ENCODE data around the gene TLR3.

The TLR3 gene

DNA sequence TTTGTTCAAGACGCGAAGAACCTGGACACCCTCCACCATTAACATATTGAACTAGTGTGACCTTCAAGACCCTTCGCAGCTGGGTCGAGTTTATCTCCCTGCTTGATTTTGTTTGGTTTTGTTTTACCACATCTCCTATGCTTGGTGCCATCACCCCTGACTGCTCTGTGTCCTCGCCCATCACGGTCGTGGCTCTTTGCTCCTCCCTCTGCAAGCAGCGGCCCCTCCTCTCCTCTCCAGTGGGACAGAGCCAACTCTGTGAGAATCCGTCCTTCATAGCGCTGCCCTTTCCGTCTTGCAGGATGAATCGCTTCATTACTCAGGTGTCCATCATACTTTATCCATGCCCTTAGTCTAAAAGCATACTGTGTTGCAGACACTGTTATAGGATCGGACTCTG, 26.4 kb downstream of the TLR3 start:
- no peak for DNase-seq
- intact Hi-C loops (cut with DNase I) = no loop called here

DNA sequence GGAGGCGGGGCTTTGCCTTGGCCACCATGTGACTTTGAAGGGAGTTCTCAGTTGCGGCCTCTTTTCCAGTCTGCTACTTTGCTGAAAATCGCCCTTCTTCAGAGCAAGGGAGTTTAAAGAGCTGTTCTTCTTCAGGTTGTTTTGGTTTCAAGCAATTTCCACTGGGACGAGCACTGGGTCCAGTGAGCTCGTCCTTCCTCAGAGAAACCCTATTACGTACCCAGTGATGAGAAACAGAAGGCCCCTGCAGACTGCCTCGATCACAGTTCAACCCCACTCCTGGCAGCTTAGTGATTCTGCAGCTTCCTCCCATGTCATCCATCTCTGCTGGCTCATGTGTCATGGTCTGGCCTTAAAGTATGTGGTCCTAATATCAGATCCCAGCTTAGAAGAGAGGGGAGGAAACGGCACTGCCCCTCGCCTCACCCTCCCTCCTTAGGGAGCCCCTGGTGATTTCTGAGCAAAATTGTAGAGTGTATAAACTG, 27.8 kb downstream of the TLR3 start:
- intact Hi-C loops (cut with DNase I) = no loop called here
- DNase-seq = no peak

DNA sequence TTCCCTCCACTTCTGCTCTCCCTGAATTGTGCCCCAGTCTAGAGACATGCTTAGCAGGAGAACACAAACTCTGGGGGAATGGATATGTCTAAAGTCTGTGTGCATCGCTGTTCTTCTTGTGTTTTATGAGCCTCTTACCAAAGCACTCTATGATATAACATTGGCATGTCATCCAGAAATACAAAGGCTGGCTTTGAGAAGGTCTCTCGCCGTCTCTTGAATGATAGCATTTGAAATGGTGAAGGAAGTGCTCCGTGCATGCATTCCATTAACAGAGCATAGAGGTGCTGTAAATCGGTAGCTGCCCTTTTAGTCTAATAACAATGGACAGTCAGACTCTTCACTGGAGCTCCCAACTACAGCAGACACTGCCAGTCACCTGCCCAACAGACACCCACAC, 28.4 kb downstream of the TLR3 start:
- intact Hi-C loops (cut with DNase I) = no loop called here
- no peak for DNase-seq

DNA sequence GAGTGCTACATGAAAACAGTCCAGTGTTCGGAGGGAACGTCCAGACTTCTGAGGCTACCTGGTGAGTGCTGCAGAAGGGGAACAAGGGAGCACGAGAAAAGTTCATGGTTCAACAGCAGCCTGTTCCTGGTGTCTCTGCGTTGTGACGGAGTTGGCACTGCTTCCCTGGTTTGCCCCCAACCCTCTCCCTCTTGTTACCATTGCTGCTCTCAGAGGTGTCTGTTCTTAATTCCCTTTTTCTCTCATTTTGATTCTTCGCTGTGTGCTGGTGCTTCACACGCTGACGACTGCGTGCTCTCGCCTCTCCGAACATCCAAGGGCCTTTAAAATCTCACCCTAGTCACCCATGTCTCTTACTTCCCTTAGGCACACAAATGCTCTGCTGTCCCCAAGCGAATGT, 34.0 kb downstream of the TLR3 start:
- intact Hi-C loops (cut with DNase I) = no loop called here
- no peak for DNase-seq

DNA sequence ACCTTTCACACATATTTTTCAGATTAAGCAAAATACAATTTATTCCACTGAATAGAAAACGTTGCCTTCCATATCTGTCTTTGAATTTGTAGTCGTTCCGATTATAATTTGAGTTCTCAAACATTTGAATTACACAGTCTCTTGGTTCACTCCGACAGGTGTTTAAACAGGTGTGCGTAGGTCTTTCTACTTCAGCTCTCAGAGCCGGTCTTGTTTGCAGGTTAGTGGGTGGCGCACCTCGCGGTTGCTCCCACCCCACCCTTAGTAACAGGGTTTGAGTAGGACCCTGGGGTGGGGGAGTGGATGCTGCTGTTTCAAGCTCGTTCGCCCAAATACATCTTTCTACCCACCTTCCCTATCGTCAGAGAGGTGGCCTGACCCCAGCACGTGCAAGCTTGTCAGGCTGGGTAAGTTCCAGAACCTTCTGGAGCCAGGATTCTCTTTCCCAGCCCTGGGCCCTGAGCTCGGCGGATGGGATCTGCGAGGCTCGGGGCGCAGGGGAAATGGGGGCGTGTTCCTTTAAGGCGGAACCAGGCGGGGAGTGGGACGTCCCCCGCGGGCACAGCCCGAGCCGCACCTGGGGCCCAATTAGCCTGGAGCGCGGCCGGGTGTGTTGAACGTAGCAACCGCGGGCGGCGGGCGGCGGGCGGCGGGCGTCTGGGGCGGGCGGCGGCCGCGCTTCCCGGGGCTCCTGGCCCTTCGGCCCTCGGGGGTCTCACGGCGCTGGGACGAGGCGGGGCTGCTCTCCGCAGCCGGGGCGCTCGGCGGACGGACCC, 35.3 kb downstream of the TLR3 start, which contains the start of gene FAM149A:
Gene FAM149A (plus strand): TSS at position 591 of the 776 bp plus-strand sequence.
- intact Hi-C loops (cut with DNase I) = no loop called here
- peak in 40 of 42 donors; percentile 23 to 71 (median 50) for DNase-seq

DNA sequence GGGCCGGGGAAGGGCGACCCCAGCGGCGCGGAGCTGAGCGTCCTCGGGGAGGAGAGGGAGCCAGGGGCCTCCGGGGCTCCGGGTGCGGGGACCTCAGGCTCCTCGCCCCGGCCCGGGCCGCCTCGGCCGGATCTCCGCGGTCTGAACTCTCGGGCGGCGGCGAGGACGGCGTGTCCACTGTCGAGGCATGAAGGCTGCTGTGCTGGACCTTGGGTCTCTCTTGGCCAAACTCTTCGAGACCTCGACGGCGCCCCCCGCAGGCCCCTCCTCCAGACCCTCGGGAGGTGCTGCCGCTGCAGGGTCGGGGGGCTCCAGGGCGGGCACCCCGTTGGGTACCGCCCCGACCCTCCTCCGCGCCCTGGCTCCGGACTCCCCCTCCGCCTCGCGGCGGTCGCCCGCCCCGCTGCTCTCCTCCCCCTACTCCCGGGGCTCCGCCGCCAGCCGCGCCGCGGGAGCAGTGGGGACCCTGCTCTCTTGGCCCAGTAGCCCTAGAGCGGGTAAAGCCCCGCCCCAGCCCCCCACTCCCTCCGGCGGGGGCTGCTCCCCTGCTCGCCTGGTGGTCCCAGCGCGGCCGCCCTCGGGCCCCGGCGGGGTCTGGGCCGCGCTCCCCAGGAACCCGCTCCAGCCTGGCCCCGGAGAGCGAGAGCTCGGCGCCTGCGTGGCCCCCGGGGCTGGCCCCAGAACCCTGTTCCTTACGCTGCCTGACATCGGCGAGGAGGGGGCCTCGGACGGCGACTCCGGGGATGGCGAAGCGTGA, 36.1 kb downstream of the TLR3 start:
- intact Hi-C loops (cut with DNase I) = no loop called here
- peak in 8 of 42 donors; percentile 3 to 41 (median 26) for DNase-seq

DNA sequence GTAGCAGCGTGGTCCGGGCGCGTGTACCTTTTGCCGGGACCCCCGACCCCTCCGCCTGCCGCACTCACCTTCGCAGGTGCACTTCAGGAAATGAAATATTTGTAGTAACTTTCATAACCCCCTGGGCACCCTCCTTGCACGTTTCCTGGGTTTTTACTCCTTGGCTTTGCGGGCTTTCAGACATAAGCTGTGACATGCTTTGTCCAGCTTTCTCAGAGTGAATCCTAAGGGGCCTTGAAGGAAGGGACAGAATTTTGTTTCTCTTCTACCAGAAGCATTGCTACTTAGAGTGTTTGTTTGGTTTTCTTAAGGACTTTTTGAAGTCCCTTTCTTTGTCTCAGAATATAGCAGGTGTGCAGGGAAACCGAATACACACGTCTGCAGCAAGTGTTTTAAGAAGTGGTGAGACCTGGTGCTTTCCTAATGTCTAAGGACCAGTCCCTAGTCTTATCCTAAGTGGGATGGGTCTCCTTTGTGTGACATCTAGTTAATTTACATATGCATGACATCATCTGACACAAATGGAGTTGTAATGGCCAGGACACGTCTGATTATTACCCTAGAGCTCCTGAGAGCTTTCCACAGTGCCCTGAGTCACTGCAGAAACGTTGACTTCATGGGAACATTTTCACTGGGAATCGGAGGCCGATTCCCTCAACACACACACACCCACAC, 36.8 kb downstream of the TLR3 start:
- DNase-seq = peak in 11 of 42 donors; percentile 6 to 64 (median 30)
- intact Hi-C loops (cut with DNase I) = no loop called here

DNA sequence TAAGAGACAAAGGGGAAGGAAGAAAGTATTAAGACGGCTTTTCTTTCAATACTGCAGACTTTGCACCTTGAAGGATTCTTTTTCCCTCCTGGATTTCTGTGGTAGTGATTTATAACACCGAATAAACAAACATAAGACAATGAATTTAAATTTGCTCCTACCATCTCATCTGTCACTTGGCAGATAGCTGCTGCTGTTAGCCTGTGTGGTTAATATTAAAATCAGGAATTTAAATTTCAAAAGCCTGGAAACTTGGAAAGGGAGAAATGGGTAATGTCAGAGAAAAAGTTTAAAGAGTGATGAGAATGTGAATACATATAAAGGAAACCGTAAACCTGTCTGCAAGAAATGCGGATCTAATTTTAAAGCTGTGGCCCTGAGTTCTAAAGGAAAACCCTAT, 39.0 kb downstream of the TLR3 start:
- no peak for DNase-seq
- intact Hi-C loops (cut with DNase I) = no loop called here

DNA sequence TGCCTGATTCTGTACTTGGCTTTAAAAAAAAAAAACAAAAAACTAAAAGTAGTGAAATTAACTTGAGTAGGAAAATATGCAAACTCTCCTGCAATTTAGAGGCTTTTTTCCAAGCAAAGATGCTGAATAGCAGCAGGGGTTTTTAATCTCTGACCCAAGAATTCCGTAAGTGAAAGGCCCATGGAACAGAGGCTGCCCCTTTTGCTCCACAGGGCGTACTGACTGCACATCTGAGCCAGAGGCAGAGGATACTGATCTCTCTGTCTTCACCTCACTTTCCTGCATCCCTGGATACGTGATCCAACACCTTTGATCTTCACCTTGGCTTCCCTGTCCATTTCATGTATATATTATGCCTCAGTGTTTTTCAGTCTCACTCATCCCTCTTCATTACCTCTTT, 39.4 kb downstream of the TLR3 start:
- intact Hi-C loops (cut with DNase I) = no loop called here
- no peak for DNase-seq

DNA sequence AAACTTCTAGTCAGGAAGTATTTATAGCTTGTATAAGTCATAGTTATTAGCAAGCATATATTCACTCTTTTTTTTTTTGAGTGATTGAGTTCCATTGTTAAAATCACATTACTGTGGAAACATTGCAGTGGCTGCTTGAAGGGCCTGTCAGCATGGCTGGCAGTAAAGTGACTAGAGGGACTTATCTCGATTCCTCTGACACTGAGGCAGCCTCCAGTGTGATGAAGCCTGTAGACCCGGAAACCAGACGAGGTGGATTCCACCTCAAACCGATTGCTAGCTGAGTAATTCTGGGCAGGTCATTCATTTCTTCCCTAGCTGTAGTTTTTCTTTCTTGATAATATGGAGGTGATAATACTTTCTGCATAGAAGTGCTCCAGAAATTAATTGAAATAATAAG, 40.3 kb downstream of the TLR3 start:
- no peak for DNase-seq
- intact Hi-C loops (cut with DNase I) = no loop called here

DNA sequence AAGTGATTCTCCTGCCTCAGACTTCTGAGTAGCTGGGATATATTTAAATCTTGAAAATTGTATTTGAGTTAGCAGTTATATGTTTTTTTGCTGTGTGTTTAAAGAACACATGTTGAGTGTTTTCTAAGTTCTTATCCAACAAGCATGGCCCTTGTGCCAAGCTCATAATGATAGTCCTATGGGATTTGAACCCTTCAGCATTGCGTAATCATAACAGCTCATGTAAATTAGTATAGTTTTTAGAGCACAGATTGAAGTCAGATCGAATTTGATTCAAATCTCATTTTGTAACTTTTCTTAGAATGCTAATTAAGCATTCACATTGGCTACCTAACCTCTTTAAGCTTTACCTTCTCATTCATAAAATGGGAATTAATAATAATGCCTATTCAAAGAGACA, 47.7 kb downstream of the TLR3 start:
- DNase-seq = no peak
- intact Hi-C loops (cut with DNase I) = no loop called here

DNA sequence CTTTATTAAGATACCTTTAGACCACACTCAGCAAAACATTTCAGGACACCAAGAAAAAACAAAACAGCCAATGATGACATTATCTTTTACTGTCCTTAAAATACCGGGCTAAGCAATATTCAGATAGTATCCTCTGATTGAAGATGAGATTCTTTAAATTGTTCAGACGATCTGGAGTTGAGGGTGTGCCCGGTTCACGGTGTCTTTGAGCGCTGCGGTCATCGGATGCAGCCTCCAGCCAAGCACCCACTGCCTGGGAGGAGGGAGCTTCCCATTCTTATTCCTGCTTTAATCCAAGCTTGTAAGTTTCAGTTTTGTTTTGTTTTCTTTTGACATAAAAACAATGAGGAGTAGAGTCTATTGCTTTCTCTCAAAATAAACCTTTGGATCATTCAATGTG, 49.6 kb downstream of the TLR3 start:
- intact Hi-C loops (cut with DNase I) = no loop called here

DNA sequence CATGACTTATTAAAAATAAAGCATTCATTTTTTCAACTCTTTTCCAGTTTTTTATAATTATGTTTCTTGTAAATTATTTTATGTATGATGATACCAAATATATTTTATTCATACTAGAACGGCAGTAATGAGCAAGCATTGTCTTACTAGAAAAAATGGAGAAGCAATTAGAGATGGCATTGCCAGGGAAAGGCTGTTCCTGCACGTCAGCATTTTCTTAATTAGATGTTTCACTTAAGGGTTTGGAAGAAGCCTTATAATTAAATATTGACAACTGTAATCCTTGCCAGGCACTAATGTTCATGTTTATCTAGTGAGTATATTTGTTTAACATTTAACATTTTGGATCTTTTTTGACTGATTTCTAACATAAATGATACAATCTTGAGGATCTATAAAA, 52.1 kb downstream of the TLR3 start:
- intact Hi-C loops (cut with DNase I) = no loop called here
- DNase-seq = no peak

More for the DNA sequence above, 49.6 kb downstream of the TLR3 start:
- DNase-seq = no peak

DNA sequence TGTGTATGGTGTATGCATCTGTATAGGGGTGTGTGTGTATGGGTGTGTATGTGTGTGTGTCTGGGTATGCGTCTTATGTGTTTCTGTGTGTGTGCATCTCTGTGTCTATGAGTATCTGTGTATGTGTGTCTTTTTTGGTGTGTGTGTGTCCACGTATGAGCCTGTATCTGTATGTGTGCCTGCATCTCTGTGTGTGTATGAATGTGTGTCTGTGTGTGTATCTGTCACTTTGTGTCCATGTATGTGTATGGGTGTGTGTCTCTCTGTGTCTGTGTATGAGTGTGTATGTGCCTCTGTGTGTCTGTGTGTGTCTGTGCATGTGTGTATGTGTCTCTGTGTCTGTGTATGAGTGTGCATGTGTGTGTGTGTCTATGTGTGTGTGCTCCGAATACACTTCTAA, 59.9 kb downstream of the TLR3 start:
- intact Hi-C loops (cut with DNase I) = no loop called here
- DNase-seq = no peak

DNA sequence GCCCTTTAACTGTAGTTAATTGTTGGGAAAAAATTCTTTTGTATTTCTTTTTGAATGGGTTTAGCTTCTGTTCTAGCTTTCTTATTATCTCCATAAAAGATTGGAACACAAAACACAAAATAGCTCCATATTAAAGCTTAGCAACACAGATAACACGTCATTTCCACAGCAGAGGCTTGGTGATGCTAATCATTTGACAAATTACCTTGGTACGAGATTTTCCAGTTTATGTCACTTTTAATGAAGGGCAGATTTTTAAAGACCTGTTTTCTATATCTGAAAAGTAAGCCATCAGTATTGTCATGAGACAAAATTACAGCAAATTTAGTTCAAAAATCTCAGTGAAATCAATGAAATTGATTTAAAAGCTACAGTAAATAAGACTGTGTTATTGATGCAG, 63.0 kb downstream of the TLR3 start:
- no peak for DNase-seq
- intact Hi-C loops (cut with DNase I) = loop anchor here (5.0 kb wide), 1 partner anchor 65 kb away; the partner anchor contains the start of gene TLR3

DNA sequence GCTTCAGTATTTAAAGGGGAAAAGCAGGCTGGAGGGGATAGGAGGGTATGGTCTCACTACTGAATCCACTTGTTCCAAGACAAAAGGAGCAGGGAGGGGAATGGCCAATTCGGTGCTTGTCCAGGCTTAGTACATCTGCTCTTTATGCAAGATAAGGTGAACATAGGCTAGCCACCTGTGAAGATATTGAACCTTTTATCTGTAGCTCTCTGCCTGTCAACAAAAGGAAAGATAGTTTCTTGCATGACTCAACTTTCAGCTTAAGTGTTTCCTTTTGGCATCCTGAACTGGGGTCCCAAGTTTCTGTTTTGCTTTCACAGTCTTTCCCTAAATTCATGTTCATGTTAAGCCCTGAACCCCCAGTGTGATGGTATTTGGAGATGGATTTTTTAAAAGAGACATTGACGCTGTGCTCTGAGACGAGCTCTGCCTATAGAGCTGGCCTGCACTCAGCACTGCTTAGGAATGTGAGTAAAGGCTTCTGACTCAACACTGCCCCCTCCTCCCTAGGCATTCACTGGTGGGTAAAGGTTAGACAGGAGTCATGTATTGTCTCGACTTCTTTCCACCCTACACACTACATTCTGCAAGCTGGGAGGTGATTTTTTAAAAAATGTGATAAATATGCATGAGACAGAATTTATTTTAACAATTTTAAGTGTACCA, 63.8 kb downstream of the TLR3 start:
- intact Hi-C loops (cut with DNase I) = loop anchor here (5.0 kb wide), 1 partner anchor 65 kb away; the partner anchor contains the start of gene TLR3
- peak in 11 of 42 donors; percentile 20 to 66 (median 44) for DNase-seq

DNA sequence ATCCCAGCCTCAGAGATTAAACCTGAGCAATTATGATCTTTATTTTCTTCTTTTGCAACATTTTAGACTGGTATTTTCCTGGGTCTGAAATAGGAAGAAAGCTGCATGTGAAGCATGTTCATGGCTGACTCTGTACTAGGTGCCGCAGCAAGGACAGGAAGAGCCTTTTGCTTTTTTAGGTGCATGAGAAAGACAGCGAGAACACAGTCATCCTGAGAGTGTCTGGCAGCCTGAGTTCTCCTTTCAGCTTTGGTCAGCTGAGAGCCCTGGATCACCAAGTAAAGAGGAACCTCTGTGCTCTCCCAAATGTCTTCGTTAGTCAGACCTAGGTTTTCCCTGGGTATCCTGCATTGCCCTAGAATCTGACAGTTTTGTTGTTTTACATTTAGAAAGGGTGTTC, 65.3 kb downstream of the TLR3 start:
- intact Hi-C loops (cut with DNase I) = loop anchor here (5.0 kb wide), 1 partner anchor 67 kb away; the partner anchor contains the start of gene TLR3
- DNase-seq = peak in 17 of 42 donors; percentile 13 to 63 (median 37)

DNA sequence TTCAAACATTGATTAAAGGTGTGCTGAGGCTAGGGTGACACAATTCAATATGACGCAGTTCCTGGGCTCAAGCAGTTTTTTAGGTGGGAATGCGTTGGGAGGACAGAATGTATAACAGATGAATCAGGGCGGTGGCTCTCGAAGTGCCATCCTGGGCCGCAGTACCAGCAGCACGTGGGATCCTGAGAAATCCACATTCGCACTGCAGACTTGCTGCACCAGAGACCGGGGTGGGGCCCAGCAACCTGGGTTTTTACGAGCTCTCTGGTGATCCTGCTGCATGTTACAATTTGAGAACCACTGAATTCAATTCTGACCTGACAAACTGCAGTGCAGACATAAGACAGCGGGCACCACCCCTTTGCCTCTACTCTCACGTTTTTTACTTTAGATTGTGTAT, 65.9 kb downstream of the TLR3 start:
- intact Hi-C loops (cut with DNase I) = loop anchor here (5.0 kb wide), 1 partner anchor 68 kb away; the partner anchor contains the start of gene TLR3
- no peak for DNase-seq

DNA sequence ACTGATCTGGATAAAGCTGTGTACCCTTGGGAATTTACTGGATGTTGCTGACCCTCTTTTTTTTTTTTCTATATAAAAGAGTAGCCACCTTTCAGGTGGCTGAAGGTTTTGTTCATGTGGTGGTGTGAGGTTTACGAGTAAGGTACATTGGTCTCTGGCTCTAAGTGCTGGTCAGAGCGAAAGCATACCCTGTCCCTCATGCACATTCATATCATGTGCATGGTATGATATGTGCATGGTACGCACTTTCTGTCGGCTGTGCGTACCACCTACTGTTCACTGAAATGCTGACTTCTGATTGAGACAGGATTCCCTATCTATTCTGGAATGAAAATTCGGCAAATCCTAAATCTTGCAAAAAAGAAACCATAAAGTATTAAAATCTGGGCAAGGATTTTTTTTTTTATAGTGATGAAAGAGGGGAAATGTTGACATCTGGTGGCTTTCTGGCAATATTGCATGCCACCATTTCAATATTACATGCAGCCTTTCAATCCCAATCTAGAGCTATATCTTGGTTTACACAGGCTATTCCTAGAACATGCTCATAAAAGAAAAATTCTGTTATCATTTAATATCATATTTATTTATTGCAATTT, 68.3 kb downstream of the TLR3 start:
- intact Hi-C loops (cut with DNase I) = no loop called here
- no peak for DNase-seq
